BLaER1 (cell line): ENCODE results near the gene RRN3.

Source experiments
- H3K27ac ChIP-seq: shearing (Covaris generic); formaldehyde crosslinking; 2 replicates; pipeline ENCODE4 v1.8.1; 2022
- H3K27me3 ChIP-seq: shearing (Covaris generic); formaldehyde crosslinking; 2 replicates; pipeline ENCODE4 v1.8.1; 2022
- H3K36me3 ChIP-seq: shearing (Covaris generic); formaldehyde crosslinking; 2 replicates; pipeline ENCODE4 v1.8.1; 2022
- H3K4me1 ChIP-seq: shearing (Covaris generic); formaldehyde crosslinking; 2 replicates; pipeline ENCODE4 v1.8.1; 2022
- H3K4me2 ChIP-seq: shearing (Covaris generic); formaldehyde crosslinking; 2 replicates; pipeline ENCODE4 v1.8.1; 2022
- H3K4me3 ChIP-seq: shearing (Covaris generic); formaldehyde crosslinking; 2 replicates; pipeline ENCODE4 v1.8.1; 2022
- H3K9ac ChIP-seq: shearing (Covaris generic); formaldehyde crosslinking; 2 replicates; pipeline ENCODE4 v1.8.1; 2022
- H3K9me3 ChIP-seq: shearing (Covaris generic); formaldehyde crosslinking; 2 replicates; pipeline ENCODE4 v1.8.1; 2022
- H4K20me1 ChIP-seq: shearing (Covaris generic); formaldehyde crosslinking; 2 replicates; pipeline ENCODE4 v1.8.1; 2022
- Cebpa-rat ChIP-seq: shearing (Covaris generic); IDR thresholded peaks from 2 replicates; pipeline ENCODE4 v1.8.1; 2022

The RRN3 gene

GRCh38 chr16:15043344-15043743 is 50.7 kb downstream of the RRN3 start:
- Histone ChIP-seq H3K27ac (no peak overlapping the region), H3K36me3 (peaks cover 84% of the 10 kb centered on the region), H3K27me3 (no peaks in the 10 kb centered on the region), H3K9me3 (no peaks in the 10 kb centered on the region), H3K4me3 (no peak overlapping the region), H3K4me2 (no peak overlapping the region), H3K9ac (no peak overlapping the region), H4K20me1 (peaks cover 19% of the 10 kb centered on the region), H3K4me1 (peaks cover 4% of the 10 kb centered on the region; the same call in 1 of the 2 replicates)
- TF ChIP-seq Cebpa-rat = no peak

GRCh38 chr16:15041271-15042004 is 52.6 kb downstream of the RRN3 start:
- no peak overlapping the region for H3K4me2 ChIP-seq
- no peak for TF ChIP-seq Cebpa-rat
- no peaks in the 10 kb centered on the region for H3K27me3 ChIP-seq
- H3K27ac ChIP-seq = no peak overlapping the region
- peaks cover 19% of the 10 kb centered on the region for H4K20me1 ChIP-seq
- H3K4me3 ChIP-seq = no peak overlapping the region
- H3K9me3 ChIP-seq = no peaks in the 10 kb centered on the region
- H3K36me3 ChIP-seq = peaks cover 89% of the 10 kb centered on the region
- no peak overlapping the region for H3K9ac ChIP-seq
- H3K4me1 ChIP-seq = peaks cover 4% of the 10 kb centered on the region; the same call in 1 of the 2 replicates

DNA sequence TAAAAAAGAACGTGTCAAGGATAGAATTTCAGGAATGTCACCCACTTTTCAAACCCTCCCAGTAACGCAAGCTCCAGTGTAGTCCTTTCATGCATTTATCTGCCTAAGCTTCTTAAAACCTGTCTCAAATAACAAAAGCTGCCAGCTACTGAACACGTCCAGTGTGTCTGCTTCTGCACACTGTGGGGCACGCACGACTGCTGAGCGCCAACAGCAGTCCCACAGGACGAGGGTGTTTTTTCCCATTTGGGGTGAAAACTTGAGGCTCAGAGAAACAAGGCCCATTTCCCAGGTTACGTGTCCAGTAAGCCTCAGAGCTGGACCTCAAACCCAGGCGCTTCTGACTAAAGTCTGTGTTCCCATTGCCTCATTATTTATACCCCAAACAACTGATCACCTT is 55.4 kb downstream of the RRN3 start:
- Histone ChIP-seq H3K4me1 (peaks cover 23% of the 10 kb centered on the region), H3K4me3 (no peak overlapping the region), H3K27me3 (no peaks in the 10 kb centered on the region), H4K20me1 (peaks cover 34% of the 10 kb centered on the region), H3K9me3 (no peaks in the 10 kb centered on the region), H3K4me2 (no peak overlapping the region), H3K9ac (no peak overlapping the region), H3K27ac (no peak overlapping the region), H3K36me3 (peaks cover 95% of the 10 kb centered on the region)
- TF ChIP-seq Cebpa-rat = no peak

DNA sequence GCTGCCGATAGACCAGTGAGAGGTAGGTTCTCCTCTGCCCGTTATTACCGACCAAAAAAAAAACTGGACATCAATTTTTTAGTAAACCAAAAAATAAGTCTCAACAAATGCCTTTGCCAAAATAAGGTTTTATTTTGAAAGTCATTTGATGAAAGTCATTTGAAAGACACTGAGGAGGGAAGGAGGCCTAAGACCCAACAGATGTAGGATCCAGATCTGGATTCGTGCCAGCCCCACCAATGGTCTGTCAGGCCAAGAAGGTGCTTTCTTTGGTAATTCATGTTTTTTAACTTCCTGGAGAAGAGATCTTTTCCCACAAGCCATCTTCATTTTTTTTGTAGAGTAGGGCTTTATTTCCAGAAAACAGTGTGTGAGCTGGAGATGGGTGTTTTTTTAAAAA is 56.3 kb downstream of the RRN3 start:
- Histone ChIP-seq H3K4me1 (peaks cover 32% of the 10 kb centered on the region), H4K20me1 (peaks cover 43% of the 10 kb centered on the region), H3K9me3 (no peaks in the 10 kb centered on the region), H3K4me2 (no peak overlapping the region), H3K27me3 (no peaks in the 10 kb centered on the region), H3K4me3 (no peak overlapping the region), H3K9ac (no peak overlapping the region), H3K27ac (no peak overlapping the region), H3K36me3 (peaks cover 95% of the 10 kb centered on the region)
- no peak for TF ChIP-seq Cebpa-rat

GRCh38 chr16:15037003-15037402 is 57.1 kb downstream of the RRN3 start:
- Histone ChIP-seq H3K4me1 (peaks cover 39% of the 10 kb centered on the region), H3K4me3 (no peak overlapping the region), H3K9ac (0 out of 2 replicates have a peak overlapping the region, but pooled peaks have one; percentile 6), H3K4me2 (no peak overlapping the region), H4K20me1 (peaks cover 50% of the 10 kb centered on the region), H3K27me3 (no peaks in the 10 kb centered on the region), H3K36me3 (peaks cover 95% of the 10 kb centered on the region), H3K27ac (no peak overlapping the region), H3K9me3 (no peaks in the 10 kb centered on the region)
- TF ChIP-seq Cebpa-rat = no peak

DNA sequence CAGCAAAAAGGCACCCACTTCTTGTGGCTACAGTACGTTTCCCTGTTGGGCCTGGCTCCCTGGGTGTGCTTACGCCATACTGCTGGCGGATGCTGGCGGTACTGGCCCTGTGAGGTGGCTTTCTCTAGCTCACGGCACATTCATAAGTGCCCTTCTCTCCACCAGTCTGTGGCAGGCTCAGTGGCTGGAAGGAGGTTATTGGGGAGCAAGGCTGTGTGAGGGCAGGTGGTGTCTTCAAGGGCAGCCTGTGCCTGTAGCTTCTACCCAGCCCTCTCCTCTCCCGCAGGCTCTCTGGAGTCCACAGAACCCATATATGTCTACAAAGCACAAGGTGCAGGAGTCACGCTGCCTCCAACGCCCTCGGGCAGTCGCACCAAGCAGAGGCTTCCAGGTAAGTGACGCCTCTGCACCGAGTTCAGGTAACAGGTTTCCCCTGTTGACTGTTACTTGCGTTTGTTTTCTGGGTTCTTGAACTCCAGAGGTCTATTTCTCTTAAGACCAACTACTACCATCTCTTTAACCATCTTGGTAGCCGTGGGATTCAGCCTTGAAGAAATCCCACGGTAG is 58.8 kb downstream of the RRN3 start:
- peaks cover 84% of the 10 kb centered on the region for H3K36me3 ChIP-seq
- no peak for TF ChIP-seq Cebpa-rat
- no peaks in the 10 kb centered on the region for H3K9me3 ChIP-seq
- 0 out of 2 replicates have a peak overlapping the region, but pooled peaks have one; percentile 20 for H3K27ac ChIP-seq
- peak overlapping the region; percentile 89 for H3K4me2 ChIP-seq
- H3K4me1 ChIP-seq = peaks cover 53% of the 10 kb centered on the region
- no peak overlapping the region for H3K4me3 ChIP-seq
- H3K27me3 ChIP-seq = no peaks in the 10 kb centered on the region
- H3K9ac ChIP-seq = no peak overlapping the region
- H4K20me1 ChIP-seq = peaks cover 45% of the 10 kb centered on the region

DNA sequence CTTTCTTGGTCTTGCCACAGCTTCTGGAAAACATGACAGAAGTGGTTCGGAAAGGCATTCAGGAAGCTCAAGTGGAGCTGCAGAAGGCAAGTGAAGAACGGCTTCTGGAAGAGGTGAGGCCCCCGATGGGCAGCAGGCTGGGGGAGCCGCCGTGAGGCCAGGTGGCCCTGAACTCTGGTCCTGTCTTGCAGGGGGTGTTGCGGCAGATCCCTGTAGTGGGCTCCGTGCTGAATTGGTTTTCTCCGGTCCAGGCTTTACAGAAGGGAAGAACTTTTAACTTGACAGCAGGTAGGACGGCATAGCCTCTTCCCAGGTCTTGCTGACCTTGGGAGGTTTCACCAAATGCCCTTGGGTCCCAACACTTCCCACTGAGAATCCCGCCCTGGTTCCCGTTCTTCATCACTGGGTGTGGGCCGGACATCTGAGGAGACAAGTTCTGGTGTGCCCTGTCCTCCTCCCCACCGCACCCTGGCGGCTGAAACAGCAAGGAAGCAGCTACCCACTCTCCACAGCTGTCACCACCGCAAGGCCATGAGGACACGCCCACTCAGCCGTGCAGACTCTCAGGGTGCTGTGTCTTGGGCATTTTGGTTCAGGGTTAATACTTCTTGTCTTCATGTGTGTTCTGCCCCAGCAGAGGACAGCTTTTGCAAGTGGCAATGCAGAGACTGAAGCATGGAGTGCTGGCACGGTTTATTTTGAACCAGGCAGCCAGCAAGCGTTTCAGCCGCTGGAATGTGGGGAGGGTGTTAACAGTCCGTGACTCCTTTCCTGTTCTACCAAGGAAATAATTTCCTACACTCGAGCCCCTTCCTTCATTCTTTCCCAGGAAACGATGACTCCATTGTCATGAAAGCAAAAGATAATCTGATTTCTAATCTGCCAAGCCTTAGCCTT is 59.6 kb downstream of the RRN3 start:
- TF ChIP-seq Cebpa-rat = no peak
- Histone ChIP-seq H3K4me2 (peak overlapping the region; percentile 89), H3K4me3 (no peak overlapping the region), H3K4me1 (peaks cover 54% of the 10 kb centered on the region), H3K36me3 (peaks cover 82% of the 10 kb centered on the region), H3K9me3 (no peaks in the 10 kb centered on the region), H4K20me1 (peaks cover 44% of the 10 kb centered on the region), H3K9ac (no peak overlapping the region), H3K27ac (0 out of 2 replicates have a peak overlapping the region, but pooled peaks have one; percentile 75), H3K27me3 (no peaks in the 10 kb centered on the region)

GRCh38 chr16:15033309-15033707 is 60.8 kb downstream of the RRN3 start:
- H3K36me3 ChIP-seq = peaks cover 82% of the 10 kb centered on the region
- peak overlapping the region; percentile 89 for H3K4me2 ChIP-seq
- H3K27ac ChIP-seq = peak overlapping the region; percentile 75

GRCh38 chr16:15032547-15033308 is 61.3 kb downstream of the RRN3 start:
- Histone ChIP-seq H4K20me1 (peaks cover 62% of the 10 kb centered on the region), H3K4me1 (peaks cover 54% of the 10 kb centered on the region), H3K4me3 (peak overlapping the region; percentile 28; the same call in 1 of the 2 replicates), H3K36me3 (peaks cover 82% of the 10 kb centered on the region), H3K9ac (peak overlapping the region; percentile 49; the same call in 1 of the 2 replicates), H3K4me2 (peak overlapping the region; percentile 89), H3K27me3 (no peaks in the 10 kb centered on the region), H3K27ac (peak overlapping the region; percentile 75), H3K9me3 (no peaks in the 10 kb centered on the region)
- no peak for TF ChIP-seq Cebpa-rat

More at GRCh38 chr16:15033309-15033707, 60.8 kb downstream of the RRN3 start:
- Histone ChIP-seq H3K9me3 (no peaks in the 10 kb centered on the region), H3K27me3 (no peaks in the 10 kb centered on the region), H3K9ac (peak overlapping the region; percentile 49; the same call in 1 of the 2 replicates), H4K20me1 (peaks cover 56% of the 10 kb centered on the region), H3K4me3 (0 out of 2 replicates have a peak overlapping the region, but pooled peaks have one; percentile 28), H3K4me1 (peaks cover 54% of the 10 kb centered on the region)
- TF ChIP-seq Cebpa-rat = no peak
